CD4-positive, alpha-beta T cell treated with Interleukin-6 for 4 hours (primary cell): ENCODE data around the gene MYL12B.
"Not testable (repeated sequence)": the region's sequence is repeated elsewhere in the genome, so short reads cannot be mapped to it uniquely, and the experiment has no call there.

Experiments used
- DNase-seq: peaks from one replicate; pipeline ENCODE4 v3.0.0-alpha.2; 2020; ENCODE audit warnings: mixed read lengths

The MYL12B gene

GRCh38 chr18:3305354-3305762 lies 43.4 kb downstream of the MYL12B start:
- peak; percentile 40 for DNase-seq

GRCh38 chr18:3305933-3306332 lies 44.0 kb downstream of the MYL12B start:
- peak; percentile 9 for DNase-seq

- DNase-seq, result no peak
These were observed 44.5 kb downstream of the MYL12B start for GRCh38 chr18:3306391-3306790.

DNA sequence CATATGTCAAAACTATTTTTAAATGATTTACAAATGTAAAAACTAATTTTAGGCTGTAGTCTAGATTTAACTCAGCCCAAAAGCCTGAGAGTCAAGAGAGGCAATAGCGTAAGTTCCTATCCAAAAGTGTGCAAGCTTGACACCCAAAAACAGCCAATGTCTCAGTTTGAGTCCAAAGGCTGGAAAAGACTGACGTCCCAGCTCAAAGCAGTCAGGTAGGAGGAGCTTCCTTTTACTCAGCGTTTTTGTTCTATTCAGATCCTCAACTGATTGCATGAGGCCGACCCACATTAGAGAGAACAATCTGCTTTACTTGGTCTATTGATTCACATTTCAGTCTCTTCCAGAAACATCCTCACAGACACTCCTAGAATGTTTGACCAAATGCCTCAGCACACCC lies 51.8 kb downstream of the MYL12B start:
- DNase-seq, result no peak

- not testable (repeated sequence) for DNase-seq
These were observed 53.4 kb downstream of the MYL12B start for GRCh38 chr18:3315344-3315743.

DNA sequence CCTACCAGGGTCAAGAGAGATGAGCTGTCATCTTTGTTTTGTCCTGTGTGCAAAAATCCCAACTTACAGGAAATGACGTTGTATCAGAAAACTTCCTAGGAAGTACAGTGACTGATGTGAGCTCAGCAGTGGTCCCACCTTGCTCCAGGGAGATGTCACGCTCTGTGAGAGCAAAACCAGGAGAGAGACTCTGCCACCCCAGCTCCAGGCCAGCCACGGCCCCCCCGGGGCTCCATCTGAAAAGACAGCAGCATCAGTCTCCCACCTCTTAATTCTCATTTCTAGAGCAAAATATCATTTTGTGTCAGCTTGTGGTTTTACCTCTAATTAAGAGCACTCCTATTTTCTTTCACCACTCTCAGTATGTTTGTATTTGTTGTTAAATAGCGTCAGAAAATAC lies 57.5 kb downstream of the MYL12B start:
- DNase-seq, result no peak

DNA sequence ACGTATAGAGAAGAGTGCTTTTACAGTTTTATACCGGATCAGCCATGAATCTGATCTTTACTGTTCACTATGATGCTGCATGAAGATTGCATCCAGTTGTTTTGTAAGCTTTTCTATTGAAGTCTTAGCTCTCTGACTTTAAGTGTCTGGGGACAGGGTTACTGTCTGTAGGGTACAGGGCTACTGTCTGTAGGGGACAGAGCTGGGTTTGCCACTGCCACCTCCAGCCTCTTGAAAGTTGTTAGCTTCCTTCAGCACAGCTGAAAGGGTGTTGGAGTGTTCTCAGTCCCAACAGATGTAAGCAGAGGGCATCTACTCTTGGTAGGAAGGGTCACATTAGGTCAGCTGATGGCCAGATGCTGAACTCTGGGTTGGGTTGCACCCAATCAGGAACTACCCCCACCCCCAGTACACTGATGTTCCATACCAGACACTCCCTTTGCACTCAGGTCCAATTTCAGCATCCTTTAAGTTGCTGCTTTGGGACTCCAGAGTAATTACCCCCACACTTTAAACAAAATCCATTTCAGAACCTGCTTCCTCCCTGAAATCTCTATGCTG lies 58.0 kb downstream of the MYL12B start:
- no peak for DNase-seq

- DNase-seq, result no peak
These were observed 59.3 kb downstream of the MYL12B start for GRCh38 chr18:3321133-3321812.

DNA sequence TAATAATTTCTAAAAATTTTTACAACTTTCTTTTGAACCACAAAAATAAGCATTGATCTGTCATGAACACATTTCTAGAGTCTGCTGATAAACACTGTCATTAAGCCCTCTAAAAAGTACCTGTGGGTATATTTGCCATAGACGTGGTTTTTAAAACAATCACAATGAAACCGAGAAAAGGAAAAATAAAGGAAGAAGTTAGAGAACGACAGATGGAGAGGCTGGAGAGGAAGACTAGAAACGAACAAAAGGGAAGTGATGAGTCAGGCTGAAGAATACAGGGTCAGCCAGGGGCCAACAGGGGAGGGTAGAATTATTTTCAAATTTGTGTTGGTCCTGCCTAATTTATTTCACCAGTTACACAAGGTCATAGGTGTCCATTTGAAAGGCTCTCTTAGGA lies 62.0 kb downstream of the MYL12B start:
- DNase-seq, result no peak
